H1 (cell line): ENCODE results near the gene CRYM. TPM values are rescaled to one million over a fixed set of nuclear protein-coding genes. Genes with fewer than 3 reads are reported as not detected.

ENCODE experiments used
- BCL11A ChIP-seq, 2 experiments: IDR thresholded peaks; one replicate each; pipeline ENCODE4 v1.6.1; 2011; ENCODE audit warnings: low read depth in 2 of 2, low read length in 2 of 2, mild to moderate bottlenecking in 2 of 2
- CHD2 ChIP-seq: IDR thresholded peaks from 2 replicates; pipeline ENCODE4 v1.6.1; 2012; ENCODE audit warnings: low read length, improper control_type of control experiment
- CREB1 ChIP-seq: IDR thresholded peaks from 2 replicates; pipeline ENCODE4 v1.6.1; 2012; ENCODE audit warnings: inconsistent platforms
- HDAC6 ChIP-seq: IDR thresholded peaks from one replicate; pipeline ENCODE4 v1.7.1; 2012; ENCODE audit warnings: low read depth, mild to moderate bottlenecking, inconsistent platforms, low read length, moderate library complexity
- JUND ChIP-seq: IDR thresholded peaks from 2 replicates; pipeline ENCODE4 v1.6.1; 2011; ENCODE audit warnings: mild to moderate bottlenecking, improper control_type of control experiment, low read length
- KDM1A ChIP-seq: fragments of 200-600, 300-600 bp; sonication (generic); IDR thresholded peaks from 2 replicates; pipeline ENCODE4 v1.7.1; 2016; ENCODE audit warnings: mild to moderate bottlenecking, low read length, borderline replicate concordance
- NRF1 ChIP-seq: IDR thresholded peaks from 2 replicates; pipeline ENCODE4 v1.6.1; 2011; ENCODE audit warnings: mild to moderate bottlenecking, low read depth, low read length, improper control_type of control experiment
- POLR2A ChIP-seq, 2 experiments: IDR thresholded peaks; 1 replicate in 1 of 2; 2 replicates in 1 of 2; pipeline ENCODE4 v1.6.1; 2011; ENCODE audit warnings: low read depth in 2 of 2, low read length in 2 of 2, mild to moderate bottlenecking in 2 of 2; ENCODE audit errors: control extremely low read depth in 1 of 2
- POU5F1 ChIP-seq: IDR thresholded peaks from 2 replicates; pipeline ENCODE4 v1.6.1; 2011; ENCODE audit warnings: low read depth, mild to moderate bottlenecking, low read length, moderate library complexity
- polyA plus RNA-seq, 7 experiments: library from polyadenylated mRNA; depleted of rRNA in 3 of 7; stranded (reverse) in 5 of 7; unstranded in 2 of 7; fragments of >200 nt in 5 of 7; fragments of 200-250 nt in 2 of 7; gene quantifications; 1 replicate in 5 of 7; 2 replicates in 1 of 7; 4 replicates in 1 of 7; pipeline versions ENCODE4 v1.2.1 to v1.2.3, GENCODE V29; 2011 to 2013; ENCODE audit warnings: missing spikeins in 2 of 7, mixed read lengths in 2 of 7
- total RNA-seq: library from RNA; stranded (reverse); fragmentation: NEBNext Ultra II Directional; extraction: Animal tissue kit (Norgen Biotek cat#: 25700); gene quantifications from 2 replicates; pipeline ENCODE4 v1.2.1, GENCODE V29; 2021

CRYM gene
- total and polyA plus RNA-seq, 2 of the 8 experiments (the other 6 are each of a cell fraction or from before 2014, with no cell fraction given) = 12.9 to 40.4 TPM

- TF ChIP-seq CHD2 (no peak), CREB1 (no peak), BCL11A (IDR thresholded peaks at IDR 0.05; ENCODE audit: low read depth in 2 of 2, low read length in 2 of 2) (no peak), JUND (no peak), NRF1 (no peak), POU5F1 (no peak), POLR2A (IDR thresholded peaks at IDR 0.05; ENCODE audit: control extremely low read depth in 1 of 2, low read depth in 2 of 2, low read length in 2 of 2) (no peak), KDM1A (no peak), HDAC6 (no peak)
Measured at GRCh38 chr16:21264571-21265036, 13.5 kb downstream of the CRYM start (continued).
